ENCODE measurements around the gene SFT2D3.
"Not testable (repeated sequence)": the region's sequence is repeated elsewhere in the genome, so short reads cannot be mapped to it uniquely, and the experiment has no call there.

SFT2D3 gene

DNA sequence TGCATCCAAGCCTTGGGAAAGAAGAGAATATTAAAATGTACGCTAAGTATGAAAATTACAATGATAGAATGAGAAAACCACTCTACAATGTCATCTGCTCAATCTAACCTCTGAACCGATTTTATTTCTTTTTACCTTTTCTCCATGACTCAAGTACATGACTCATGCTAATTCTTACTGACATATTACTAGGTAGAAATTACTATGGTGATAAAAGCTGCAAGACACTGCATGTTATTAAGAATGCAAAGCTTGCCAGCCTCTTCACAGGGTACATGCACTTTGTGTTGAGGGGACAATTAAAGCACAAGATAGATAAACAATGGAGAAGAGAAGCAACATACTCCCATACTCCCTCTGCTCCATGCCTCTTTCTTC is 20.7 kb downstream of the SFT2D3 start:
- no peaks in the 10 kb centered on the region for H3K9me3 ChIP-seq (ENCODE audit: control insufficient read depth, insufficient read depth, low read length)
- no peak overlapping the region for H3K9ac ChIP-seq (ENCODE audit: low read depth, low read length)
- H3K36me3 ChIP-seq (ENCODE audit: insufficient read depth, low read length), result peaks cover 54% of the 10 kb centered on the region
- 0 out of 2 replicates have a peak, but pooled peaks cover 6% of the 10 kb centered on the region for H3K4me1 ChIP-seq (ENCODE audit: insufficient read depth, low read length)

DNA sequence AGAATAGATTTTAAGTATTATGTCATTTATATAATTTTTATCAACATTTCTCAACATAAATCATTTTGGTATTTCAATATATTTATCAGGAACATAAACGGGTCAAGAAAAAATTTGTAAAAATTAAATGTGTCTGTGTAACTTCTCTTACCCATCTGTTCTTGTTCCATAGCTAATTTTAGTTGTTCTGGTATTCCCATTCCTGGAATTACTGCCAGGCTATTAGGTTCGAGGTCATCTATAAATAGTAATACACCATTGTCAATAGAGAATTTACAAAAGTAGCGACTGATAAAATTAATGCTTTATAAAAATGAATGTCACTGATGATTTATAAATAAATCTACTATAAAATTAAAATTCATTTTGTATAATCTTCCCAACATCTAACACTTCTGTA is 21.5 kb downstream of the SFT2D3 start:
- Histone ChIP-seq H3K4me1 (ENCODE audit: insufficient read depth, low read length) (0 out of 2 replicates have a peak, but pooled peaks cover 6% of the 10 kb centered on the region), H3K9me3 (ENCODE audit: control insufficient read depth, insufficient read depth, low read length) (no peaks in the 10 kb centered on the region), H3K36me3 (ENCODE audit: insufficient read depth, low read length) (peaks cover 54% of the 10 kb centered on the region), H3K9ac (ENCODE audit: low read depth, low read length) (no peak overlapping the region)

DNA sequence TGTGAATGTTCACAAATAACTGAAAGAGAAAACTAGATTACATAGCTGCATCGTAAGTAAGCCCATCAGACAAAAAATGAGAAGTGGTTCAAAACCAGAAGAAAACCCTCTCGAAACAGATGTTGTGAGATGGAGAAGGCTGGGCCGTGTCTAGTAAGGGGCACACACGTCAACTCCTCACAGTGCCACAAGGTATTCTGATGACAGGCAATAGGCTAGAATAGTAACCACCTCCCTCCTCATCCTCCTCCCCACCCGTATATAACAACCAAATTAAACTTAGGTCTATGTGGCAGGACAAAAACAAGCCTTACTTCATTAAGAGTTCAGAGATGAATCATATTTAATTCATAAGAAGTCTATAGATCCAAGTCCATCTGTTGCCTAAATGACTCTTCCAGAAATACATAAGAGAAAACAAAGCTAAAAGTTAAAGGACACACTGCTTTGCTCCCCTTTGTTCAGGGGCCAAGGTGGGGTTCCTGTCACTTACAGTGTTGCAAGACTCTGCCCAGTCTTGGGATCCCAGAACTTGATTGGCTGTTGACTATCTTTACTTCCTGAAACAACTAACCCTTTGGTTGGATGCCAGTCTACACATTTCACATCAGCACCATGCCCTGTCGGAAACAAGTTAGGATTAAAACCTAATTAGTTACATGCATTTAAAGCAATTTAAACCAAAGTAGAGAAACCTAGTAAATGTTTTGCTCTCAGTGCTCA is 25.0 kb downstream of the SFT2D3 start:
- Histone ChIP-seq H3K9ac (ENCODE audit: low read depth, low read length) (no peak overlapping the region), H3K36me3 (ENCODE audit: insufficient read depth, low read length) (peaks cover 27% of the 10 kb centered on the region), H3K4me1 (ENCODE audit: insufficient read depth, low read length) (0 out of 2 replicates have a peak, but pooled peaks cover 6% of the 10 kb centered on the region), H3K9me3 (ENCODE audit: control insufficient read depth, insufficient read depth, low read length) (no peaks in the 10 kb centered on the region)

DNA sequence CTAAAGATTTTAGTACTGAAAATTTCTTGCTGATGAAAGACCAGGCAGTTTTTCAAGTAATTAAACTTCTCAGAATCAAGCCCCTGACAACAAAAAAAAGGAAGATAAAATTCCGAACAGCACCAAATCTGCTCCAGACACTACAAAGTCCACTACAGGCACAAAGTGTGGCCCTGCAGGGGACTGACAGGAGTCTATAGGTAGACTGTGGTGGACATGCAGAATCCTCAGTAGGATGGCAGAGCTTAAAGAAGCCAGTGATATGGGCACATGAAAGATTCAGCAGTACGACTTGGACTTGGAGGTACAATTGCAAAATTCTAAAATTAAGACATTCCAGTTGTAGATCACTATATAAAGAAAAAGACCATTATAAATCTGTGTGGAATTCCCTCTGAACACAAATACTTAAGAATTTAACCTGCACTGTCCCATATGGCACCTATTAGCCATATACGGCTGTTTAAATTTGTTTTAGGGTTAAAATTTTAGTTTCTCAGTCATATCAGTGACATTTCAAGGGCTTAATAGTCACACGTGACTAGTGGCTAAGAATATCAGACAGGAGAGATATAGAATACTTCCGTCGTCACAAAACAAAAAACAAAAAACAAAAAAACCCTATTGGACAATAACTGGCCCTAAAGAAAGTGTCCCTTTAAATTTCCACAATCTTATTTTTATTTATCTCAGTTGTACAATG is 32.0 kb downstream of the SFT2D3 start:
- H3K4me1 ChIP-seq (ENCODE audit: insufficient read depth, low read length), result no peaks in the 10 kb centered on the region
- no peaks in the 10 kb centered on the region; the same call in 1 of the 2 replicates for H3K36me3 ChIP-seq (ENCODE audit: insufficient read depth, low read length)
- no peaks in the 10 kb centered on the region for H3K9me3 ChIP-seq (ENCODE audit: control insufficient read depth, insufficient read depth, low read length)
- no peak overlapping the region for H3K9ac ChIP-seq (ENCODE audit: low read depth, low read length)

- Histone ChIP-seq H3K9me3 (ENCODE audit: control insufficient read depth, insufficient read depth, low read length) (no peaks in the 10 kb centered on the region), H3K4me1 (ENCODE audit: insufficient read depth, low read length) (no peaks in the 10 kb centered on the region), H3K9ac (ENCODE audit: low read depth, low read length) (no peak overlapping the region), H3K36me3 (ENCODE audit: insufficient read depth, low read length) (no peaks in the 10 kb centered on the region; the same call in 1 of the 2 replicates)
Measured at GRCh38 chr2:127733816-127734537, 32.7 kb downstream of the SFT2D3 start.

DNA sequence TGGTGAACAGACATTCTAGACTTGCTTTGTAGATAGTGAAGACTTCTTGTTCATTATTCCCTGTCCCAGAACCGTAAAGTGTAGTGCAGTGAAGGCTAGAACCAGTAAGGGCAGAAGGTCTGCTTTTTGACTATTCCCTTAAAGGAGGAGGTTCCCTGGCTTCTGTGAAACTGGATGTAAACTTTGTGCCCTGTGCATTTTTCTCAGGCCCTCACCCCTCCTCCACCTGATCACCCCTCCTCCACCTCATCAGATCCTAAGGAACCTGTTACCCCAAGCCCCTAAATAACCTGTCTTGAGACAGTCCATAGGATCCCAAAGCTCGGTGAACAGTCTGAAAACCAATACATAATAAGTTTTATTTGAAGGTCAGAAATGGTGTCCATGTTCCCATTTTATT is 33.7 kb downstream of the SFT2D3 start:
- Histone ChIP-seq H3K9ac (ENCODE audit: low read depth, low read length) (no peak overlapping the region), H3K36me3 (ENCODE audit: insufficient read depth, low read length) (no peaks in the 10 kb centered on the region; the same call in 1 of the 2 replicates), H3K4me1 (ENCODE audit: insufficient read depth, low read length) (no peaks in the 10 kb centered on the region)

GRCh38 chr2:127735537-127736399 is 34.5 kb downstream of the SFT2D3 start:
- H3K9me3 ChIP-seq (ENCODE audit: control insufficient read depth, insufficient read depth, low read length), result no peaks in the 10 kb centered on the region
- no peaks in the 10 kb centered on the region for H3K4me1 ChIP-seq (ENCODE audit: insufficient read depth, low read length)
- no peak overlapping the region for H3K9ac ChIP-seq (ENCODE audit: low read depth, low read length)
- peaks cover 2% of the 10 kb centered on the region; the same call in 1 of the 2 replicates for H3K36me3 ChIP-seq (ENCODE audit: insufficient read depth, low read length)

More for the DNA sequence above, 33.7 kb downstream of the SFT2D3 start:
- H3K9me3 ChIP-seq (ENCODE audit: control insufficient read depth, insufficient read depth, low read length), result no peaks in the 10 kb centered on the region

DNA sequence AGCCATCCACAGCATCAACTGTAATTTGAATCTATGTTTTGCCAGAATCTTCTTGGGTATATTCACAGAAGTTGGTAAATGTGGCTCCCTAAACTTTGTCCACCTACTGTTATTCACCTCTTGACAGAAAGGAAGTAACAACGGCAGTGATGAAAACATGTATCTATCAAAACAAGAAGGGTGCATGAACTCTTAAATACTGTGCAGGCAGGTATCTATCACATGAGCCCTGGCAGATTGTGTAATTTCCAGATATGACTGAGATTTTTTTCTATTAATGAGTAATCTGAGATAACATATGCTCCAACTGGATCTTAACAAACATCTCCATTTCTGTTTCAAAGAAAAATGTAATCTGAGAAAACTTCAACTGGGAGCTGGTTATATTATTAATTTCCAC is 36.6 kb downstream of the SFT2D3 start:
- Histone ChIP-seq H3K9ac (ENCODE audit: low read depth, low read length) (no peak overlapping the region), H3K36me3 (ENCODE audit: insufficient read depth, low read length) (peaks cover 6% of the 10 kb centered on the region), H3K9me3 (ENCODE audit: control insufficient read depth, insufficient read depth, low read length) (no peaks in the 10 kb centered on the region), H3K4me1 (ENCODE audit: insufficient read depth, low read length) (no peaks in the 10 kb centered on the region)

GRCh38 chr2:127739800-127740199 is 38.5 kb downstream of the SFT2D3 start:
- no peaks in the 10 kb centered on the region for H3K9me3 ChIP-seq (ENCODE audit: control insufficient read depth, insufficient read depth, low read length)
- no peak overlapping the region for H3K9ac ChIP-seq (ENCODE audit: low read depth, low read length)
- peaks cover 9% of the 10 kb centered on the region for H3K36me3 ChIP-seq (ENCODE audit: insufficient read depth, low read length)
- no peaks in the 10 kb centered on the region for H3K4me1 ChIP-seq (ENCODE audit: insufficient read depth, low read length)

GRCh38 chr2:127740665-127741288 is 39.5 kb downstream of the SFT2D3 start:
- Histone ChIP-seq H3K36me3 (ENCODE audit: insufficient read depth, low read length) (peaks cover 10% of the 10 kb centered on the region), H3K9me3 (ENCODE audit: control insufficient read depth, insufficient read depth, low read length) (no peaks in the 10 kb centered on the region), H3K9ac (ENCODE audit: low read depth, low read length) (no peak overlapping the region), H3K4me1 (ENCODE audit: insufficient read depth, low read length) (no peaks in the 10 kb centered on the region)

GRCh38 chr2:127743477-127744026 is 42.3 kb downstream of the SFT2D3 start:
- no peak overlapping the region for H3K9ac ChIP-seq (ENCODE audit: low read depth, low read length)
- no peaks in the 10 kb centered on the region for H3K4me1 ChIP-seq (ENCODE audit: insufficient read depth, low read length)
- peaks cover 15% of the 10 kb centered on the region for H3K36me3 ChIP-seq (ENCODE audit: insufficient read depth, low read length)
- H3K9me3 ChIP-seq (ENCODE audit: control insufficient read depth, insufficient read depth, low read length), result no peaks in the 10 kb centered on the region

GRCh38 chr2:127747621-127748020 is 46.3 kb downstream of the SFT2D3 start:
- Histone ChIP-seq H3K36me3 (ENCODE audit: insufficient read depth, low read length) (peaks cover 8% of the 10 kb centered on the region; the same call in 1 of the 2 replicates), H3K4me1 (ENCODE audit: insufficient read depth, low read length) (no peaks in the 10 kb centered on the region), H3K9me3 (ENCODE audit: control insufficient read depth, insufficient read depth, low read length) (no peaks in the 10 kb centered on the region), H3K9ac (ENCODE audit: low read depth, low read length) (no peak overlapping the region)

GRCh38 chr2:127749537-127749936 is 48.2 kb downstream of the SFT2D3 start:
- H3K9me3 ChIP-seq (ENCODE audit: control insufficient read depth, insufficient read depth, low read length); H3K36me3 ChIP-seq (ENCODE audit: insufficient read depth, low read length); H3K4me1 ChIP-seq (ENCODE audit: insufficient read depth, low read length); H3K9ac ChIP-seq (ENCODE audit: low read depth, low read length): not testable (repeated sequence)
